K562 treated with DMSO at 1 percent for 12 hours (cell line): ENCODE data around the gene LDHAL6A. TPM values are rescaled to one million over a fixed set of nuclear protein-coding genes. Genes with fewer than 3 reads are reported as not detected.

ENCODE experiments used
- total RNA-seq: library from RNA; unstranded; fragments of 300-600 nt; gene quantifications from 2 replicates; pipeline ENCODE4 v1.2.3, GENCODE V29; 2022; ENCODE audit not compliant: insufficient read depth

The LDHAL6A gene
- 0.25 TPM in 1 of 2 replicates, not detected in the other for total RNA-seq

DNA sequence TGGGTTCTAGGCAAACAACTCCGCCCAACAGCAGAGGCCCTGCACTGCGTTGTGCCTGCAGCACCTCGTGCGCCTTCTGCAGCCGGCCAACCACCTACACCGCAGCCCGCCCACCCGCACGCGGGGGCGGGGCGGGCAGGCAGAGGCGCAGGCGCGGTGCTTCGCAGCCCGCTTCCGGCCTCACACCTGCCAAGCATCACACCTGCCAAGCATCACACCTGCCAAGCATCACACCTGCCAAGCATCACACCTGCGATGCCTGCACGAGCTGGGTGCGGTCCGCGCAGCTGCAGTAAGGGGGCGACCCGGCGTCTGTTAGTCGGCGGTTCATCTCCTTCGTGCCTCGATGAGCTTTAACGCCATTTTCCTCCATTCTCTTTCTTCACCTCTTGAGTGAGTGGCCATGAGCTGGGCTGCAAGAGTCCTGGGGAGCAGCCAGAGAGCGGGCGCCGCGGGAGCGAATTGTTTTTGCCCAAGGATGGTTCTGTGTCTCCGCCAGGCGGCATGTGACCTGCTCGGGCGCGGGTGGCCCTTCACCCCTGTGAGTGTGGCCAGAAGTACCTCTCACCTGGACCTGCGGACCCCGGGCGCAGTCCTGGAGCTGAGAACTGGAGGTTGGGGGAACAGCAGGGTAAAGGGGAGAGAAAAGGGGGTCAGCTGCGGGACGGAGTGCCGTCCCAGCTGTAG lies at the start of gene LDHAL6A:
LDHAL6A (plus strand) TSS at position 171 of the 687 bp plus-strand sequence. CDS start 825 bp downstream, outside the sequence.

DNA sequence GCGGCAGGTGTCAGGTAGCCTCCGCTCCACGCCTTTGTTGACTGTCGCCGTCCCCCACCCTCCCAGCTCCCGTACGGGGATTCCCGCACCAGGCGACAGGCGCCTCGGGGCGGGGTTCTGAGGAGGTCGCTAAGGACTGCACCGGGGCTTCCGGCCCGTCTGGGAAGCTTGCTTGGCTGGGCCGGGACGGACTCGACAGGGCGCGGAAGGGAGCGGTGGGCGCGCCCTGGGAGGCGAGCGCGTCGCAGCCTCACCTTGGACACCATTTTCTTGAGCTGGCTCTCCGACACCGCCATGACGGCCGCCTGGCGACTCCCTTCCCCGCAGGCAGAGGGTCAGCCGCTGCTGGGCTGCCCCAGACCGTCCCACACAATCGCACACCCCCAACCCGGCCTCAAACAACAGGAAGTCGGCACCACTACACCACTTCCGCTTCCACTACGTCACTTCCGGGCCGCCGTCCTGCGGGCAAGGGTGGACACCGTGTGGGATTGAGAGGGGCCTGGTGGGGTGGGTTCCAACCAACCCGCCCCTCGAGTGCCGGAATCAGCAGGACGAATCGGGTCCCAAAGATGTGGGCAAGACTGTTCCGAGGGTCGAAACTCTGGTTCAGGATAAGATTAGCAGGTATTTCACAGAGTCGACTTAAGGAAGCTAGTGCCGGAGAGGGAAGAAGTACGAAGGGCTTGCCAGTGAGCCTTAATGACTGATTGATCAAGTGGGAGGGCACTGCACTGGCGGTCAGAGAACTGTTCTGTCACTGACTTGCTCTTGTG lies 71.1 kb downstream of the LDHAL6A start, which contains the start of gene TSG101:
TSG101 (minus strand) TSS at position 422 of the 776 bp plus-strand sequence; CDS start at position 296, 126 bp downstream.

Other genes starting within 250 kb of the LDHAL6A start
- not detected in 2 replicates for gene SAA4, start 219.1 kb upstream of the LDHAL6A start, total RNA-seq
- not detected in 2 replicates for gene SAA2, start 207.2 kb upstream of the LDHAL6A start, total RNA-seq
- gene SAA1, start 189.6 kb upstream of the LDHAL6A start, total RNA-seq: not detected in 2 replicates
- 8.5 and 18.4 TPM in 2 replicates for gene HPS5, start 133.7 kb upstream of the LDHAL6A start, total RNA-seq
- gene GTF2H1, start 133.3 kb upstream of the LDHAL6A start, total RNA-seq: 18.1 and 40.7 TPM in 2 replicates
- gene LDHA, start 61.3 kb upstream of the LDHAL6A start, total RNA-seq: 176 and 223 TPM in 2 replicates
- not detected in 2 replicates for gene LDHC, start 43.5 kb upstream of the LDHAL6A start, total RNA-seq
- 61.1 and 81.2 TPM in 2 replicates for gene TSG101, start 71.1 kb downstream of the LDHAL6A start, total RNA-seq
- 2.6 and 7.8 TPM in 2 replicates for gene UEVLD, start 132.9 kb downstream of the LDHAL6A start, total RNA-seq
- gene MISFA, start 143.9 kb downstream of the LDHAL6A start, total RNA-seq: not detected in 2 replicates
- gene SPTY2D1, start 178.5 kb downstream of the LDHAL6A start, total RNA-seq: 4.1 and 15.0 TPM in 2 replicates
- 0.64 and 3.0 TPM in 2 replicates for gene TMEM86A, start 242.9 kb downstream of the LDHAL6A start, total RNA-seq